Thyroid gland (tissue), 4 donors: ENCODE results near the gene PFKM.

Source experiments
- CTCF ChIP-seq, 6 experiments: fragments of 200-600 bp in 3 of 6; fragments of 450-650 bp in 3 of 6; sonication (generic) in 3 of 6; IDR thresholded peaks; one replicate each; pipeline ENCODE4 v1.5.1; 2016 to 2019; ENCODE audit warnings: antibody characterized with exemption in 6 of 6, mild to moderate bottlenecking in 2 of 6, inconsistent platforms in 1 of 6, moderate library complexity in 1 of 6
- POLR2A ChIP-seq, 2 donors: fragments of 450-650 bp; IDR thresholded peaks; one replicate each; pipeline ENCODE4 v1.6.1; 2017; ENCODE audit warnings: antibody characterized with exemption in 2 of 2, mild to moderate bottlenecking in 2 of 2, moderate library complexity in 1 of 2

- TF ChIP-seq POLR2A (IDR thresholded peaks at IDR 0.05) (no peak), CTCF (IDR thresholded peaks at IDR 0.05) (no peak)
These were observed 65.4 kb downstream of the PFKM start for GRCh38 chr12:48184549-48184922.
